GM12873 (cell line): ENCODE data around the gene OSBPL5.

Source experiments
- TF ChIP-seq, protein P1 (sequence below): IDR thresholded peaks from 2 replicates; pipeline ENCODE4 v1.5.1; 2012; ENCODE audit warnings: low read depth, mild to moderate bottlenecking, moderate library complexity, low read length, control low read depth; ENCODE audit not compliant: insufficient read depth; ENCODE audit errors: missing control alignments

The OSBPL5 gene

DNA sequence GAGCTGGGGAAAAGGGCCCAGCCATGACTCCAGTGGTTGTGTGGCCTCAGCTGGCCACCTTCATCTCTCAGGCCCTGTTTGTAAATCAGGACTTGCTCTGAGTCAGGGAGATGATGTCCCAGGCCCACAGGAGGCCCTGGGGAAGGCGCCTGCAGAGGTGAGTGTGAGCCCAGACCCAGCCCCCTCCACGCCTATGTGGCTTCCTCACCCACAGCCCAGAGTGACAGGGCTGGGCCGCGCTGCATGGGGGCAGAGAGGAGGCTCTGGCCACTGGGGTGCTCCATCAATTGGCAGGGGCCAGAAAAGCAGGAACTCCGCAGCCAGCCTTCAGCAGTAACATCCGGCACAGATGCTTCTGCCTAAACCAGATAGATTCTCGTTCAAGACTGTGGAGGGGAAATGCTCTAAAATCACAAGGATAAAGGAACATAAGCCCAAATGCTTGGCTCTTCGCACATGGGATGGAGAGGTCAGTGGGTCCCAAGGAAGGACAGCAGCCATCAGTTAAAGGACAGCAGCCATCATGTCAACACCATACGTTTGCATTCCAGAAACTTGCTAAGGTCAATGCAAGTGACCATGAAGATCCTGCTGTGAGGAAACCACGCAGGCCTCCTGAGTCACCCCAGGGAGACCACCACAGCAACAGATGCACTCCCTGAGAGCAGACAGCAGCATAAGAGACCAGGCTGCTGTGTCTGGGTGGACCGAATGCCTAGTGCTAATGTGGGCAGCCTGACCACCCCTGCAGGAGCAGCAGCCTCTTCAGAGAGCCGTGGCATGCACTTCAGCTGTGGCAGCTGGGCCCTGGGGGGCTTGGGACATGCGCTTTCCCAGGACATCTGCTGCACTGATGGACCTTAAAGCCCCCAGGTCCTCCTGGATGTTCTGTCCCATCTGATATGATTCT lies 28.3 kb downstream of the OSBPL5 start:
- TF ChIP-seq, protein P1, sequence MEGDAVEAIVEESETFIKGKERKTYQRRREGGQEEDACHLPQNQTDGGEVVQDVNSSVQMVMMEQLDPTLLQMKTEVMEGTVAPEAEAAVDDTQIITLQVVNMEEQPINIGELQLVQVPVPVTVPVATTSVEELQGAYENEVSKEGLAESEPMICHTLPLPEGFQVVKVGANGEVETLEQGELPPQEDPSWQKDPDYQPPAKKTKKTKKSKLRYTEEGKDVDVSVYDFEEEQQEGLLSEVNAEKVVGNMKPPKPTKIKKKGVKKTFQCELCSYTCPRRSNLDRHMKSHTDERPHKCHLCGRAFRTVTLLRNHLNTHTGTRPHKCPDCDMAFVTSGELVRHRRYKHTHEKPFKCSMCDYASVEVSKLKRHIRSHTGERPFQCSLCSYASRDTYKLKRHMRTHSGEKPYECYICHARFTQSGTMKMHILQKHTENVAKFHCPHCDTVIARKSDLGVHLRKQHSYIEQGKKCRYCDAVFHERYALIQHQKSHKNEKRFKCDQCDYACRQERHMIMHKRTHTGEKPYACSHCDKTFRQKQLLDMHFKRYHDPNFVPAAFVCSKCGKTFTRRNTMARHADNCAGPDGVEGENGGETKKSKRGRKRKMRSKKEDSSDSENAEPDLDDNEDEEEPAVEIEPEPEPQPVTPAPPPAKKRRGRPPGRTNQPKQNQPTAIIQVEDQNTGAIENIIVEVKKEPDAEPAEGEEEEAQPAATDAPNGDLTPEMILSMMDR: no peak

DNA sequence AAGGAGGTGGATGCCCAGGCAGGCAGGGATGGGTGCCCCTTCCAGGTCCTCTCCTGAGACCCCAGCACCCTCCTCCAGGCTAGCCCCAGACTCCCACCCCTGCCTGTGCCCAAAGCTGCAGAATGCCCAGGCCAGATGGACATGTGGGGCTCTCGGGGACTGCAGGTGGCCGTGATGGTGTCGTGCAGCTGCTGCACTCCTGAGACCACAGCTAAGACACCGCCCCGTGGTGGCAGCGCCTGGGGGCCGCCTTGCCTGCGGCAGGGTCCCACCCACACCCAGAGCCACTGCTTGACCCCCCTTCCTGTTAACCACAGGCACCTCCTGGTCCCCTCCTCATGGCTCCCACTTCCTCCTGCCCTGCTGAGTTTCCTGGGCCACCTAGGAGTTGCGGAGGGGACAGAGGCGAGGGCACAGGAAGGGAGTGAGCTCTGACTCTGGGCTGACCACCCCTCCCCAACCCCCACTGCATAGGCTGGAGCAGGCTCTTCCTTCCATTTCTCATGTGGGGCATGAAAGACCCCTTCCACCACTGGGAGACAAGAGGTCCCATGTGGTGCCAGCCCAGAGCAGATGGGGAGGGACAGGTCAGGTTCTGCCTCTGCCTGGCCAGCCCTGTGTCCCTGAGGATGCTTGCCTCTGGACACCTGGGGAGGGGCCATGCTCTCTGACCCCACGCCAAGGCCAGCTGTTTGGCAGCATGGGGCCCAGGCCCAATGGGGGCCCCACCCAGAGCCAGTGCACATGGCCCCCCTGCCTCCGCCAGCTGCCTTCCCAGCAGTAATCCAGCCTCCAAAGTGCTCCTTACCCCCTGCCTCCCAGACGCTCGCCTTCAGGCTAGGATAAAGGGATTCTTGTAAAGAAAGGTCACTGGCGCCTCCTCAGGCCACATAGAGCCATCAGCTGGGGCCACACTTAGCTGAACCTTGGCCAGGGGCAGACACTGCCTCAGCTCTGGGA lies 29.3 kb downstream of the OSBPL5 start:
- TF ChIP-seq, protein P1: peak; percentile 7

DNA sequence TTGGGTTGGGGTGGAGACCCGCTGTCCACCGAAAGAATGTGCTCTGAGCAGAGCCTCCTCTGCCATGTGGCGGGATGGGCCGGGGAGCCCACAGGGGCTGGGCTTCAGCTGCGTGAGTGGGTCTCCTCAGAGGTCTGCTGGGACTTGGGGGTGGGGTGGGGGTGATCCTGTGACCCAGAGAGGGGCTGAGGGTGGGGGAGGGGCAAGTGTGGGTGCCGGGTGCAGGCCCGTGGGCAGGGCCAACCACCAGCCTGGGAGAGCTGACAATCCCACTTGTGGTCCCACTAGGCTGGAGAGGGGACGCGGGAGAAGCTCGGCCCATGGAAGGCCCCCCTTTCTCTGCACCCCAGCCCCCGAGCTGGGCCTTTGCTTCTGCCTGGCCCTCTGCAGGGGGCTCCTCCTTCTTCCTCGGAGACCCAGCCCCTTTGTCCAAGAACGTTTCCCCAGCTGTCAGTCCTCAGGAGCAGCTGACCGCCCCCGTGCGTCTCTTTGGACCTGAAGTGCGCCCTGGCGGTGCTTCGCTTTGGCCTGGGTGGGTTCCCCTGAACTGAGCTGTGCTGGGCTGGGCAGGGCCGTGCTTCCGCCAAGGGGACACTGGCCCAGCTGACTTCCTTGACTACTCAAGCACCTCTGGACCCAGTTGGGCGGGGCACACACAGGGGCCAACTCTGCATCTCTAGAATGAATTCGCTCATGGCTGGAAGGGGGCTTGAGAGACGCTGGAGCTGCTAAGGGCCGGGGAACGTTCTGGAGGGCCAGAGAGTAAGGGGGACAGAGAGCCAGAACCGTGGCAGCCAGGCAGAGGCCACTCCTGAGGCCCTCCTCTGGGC lies 30.2 kb downstream of the OSBPL5 start:
- TF ChIP-seq, protein P1: no peak

DNA sequence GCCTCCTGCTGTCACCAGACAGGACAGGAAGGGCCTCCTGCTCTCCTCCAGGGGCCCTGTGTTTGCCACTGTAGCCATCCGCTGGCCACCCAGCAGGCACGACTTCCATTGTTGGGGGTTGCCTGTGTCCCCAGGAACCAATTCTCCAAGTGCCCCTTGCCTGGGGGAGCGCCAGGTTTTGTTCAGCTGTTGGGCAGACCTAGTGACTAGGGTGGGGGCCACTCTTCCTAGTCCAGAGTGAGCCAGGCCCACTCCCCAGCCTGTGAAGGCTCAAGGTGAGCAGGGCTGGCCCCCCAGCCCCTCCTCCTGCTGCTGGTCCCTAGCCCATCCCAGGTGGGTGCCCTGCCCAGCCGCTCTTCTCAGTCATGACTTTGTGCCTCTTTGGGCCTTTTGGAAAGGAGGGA lies 30.9 kb downstream of the OSBPL5 start:
- TF ChIP-seq, protein P1: no peak

DNA sequence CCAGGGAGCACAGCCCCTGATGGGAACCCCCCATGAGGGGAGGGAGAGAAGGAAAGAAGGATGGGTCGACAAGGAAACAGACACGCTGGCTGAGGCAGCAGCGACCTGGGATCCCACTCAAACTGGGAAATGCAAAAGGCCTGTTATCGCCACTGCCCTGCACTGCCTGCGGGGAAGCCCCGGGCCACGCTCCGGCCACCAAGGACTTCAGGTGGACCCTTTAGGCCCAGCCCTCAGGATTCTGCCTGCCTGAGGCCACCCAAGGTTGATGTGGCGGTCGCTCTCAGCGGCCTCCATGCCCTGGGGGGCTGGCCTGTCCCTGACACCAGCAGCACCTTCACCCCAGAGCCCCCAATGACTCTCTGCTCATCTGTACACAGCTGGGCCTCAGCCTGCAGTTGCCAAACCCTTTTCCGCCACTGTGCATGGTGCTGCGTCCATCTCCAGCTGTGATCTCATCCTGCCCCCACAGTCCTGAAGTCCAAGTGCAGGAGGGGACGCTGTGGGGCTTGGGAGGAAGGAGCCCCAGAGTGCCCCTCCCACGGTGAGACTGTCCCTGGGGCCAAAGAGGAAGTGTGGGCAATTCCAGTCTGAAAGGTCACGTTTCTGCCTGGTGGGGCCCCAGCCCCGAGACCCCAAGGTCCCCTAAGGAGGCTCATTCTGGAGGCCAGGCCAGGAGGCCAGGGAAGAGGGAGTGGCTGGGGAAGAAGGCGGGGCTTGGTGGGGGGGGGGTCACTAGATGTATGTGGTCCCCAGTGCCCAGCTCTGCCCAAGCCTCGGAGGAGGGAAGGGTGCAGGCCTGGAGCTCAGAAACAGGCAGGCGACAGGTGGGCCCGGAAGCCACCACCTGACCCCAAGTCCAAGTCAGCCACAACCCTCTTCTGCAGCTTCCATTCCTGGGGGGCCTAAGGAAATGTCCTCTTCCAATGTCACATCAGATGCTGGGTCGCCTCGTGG lies 31.6 kb downstream of the OSBPL5 start:
- TF ChIP-seq, protein P1: no peak

DNA sequence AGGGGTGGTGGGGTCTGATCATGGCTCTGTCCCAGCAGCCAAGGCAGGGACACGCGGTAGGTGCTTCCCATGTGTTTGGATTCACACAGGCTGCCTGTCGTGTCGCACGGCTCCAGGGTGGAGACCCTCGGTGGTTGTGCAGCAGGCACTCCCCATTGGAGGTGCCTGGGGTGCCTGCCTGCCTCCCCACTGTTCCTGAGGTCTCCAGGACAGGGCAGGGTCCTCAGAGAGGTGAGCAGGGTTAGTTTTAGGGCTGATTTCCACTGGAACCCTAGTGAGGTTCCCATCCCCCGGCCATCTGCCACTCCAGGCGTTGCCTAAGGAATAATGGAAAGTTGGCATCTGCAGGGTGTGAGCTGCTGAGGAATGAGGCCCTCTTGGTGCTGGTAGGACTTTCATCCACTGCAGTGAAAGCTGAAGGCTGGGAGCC lies 32.3 kb downstream of the OSBPL5 start:
- TF ChIP-seq, protein P1: no peak
